SHP77 treated with DMSO at 0.1 percent for 48 hours (cell line): ENCODE measurements around the gene PFKL.
"Not testable (repeated sequence)": the region's sequence is repeated elsewhere in the genome, so short reads cannot be mapped to it uniquely, and the experiment has no call there.

ENCODE experiments used
- DNase-seq: peaks from one replicate; lab custom pipeline; 2025; lab: John Stamatoyannopoulos, UW

The PFKL gene

GRCh38 chr21:44329086-44329889, 29.4 kb downstream of the PFKL start:
- DNase-seq: no peak

- no peak for DNase-seq
These were observed 30.3 kb downstream of the PFKL start for GRCh38 chr21:44329971-44330681.

DNA sequence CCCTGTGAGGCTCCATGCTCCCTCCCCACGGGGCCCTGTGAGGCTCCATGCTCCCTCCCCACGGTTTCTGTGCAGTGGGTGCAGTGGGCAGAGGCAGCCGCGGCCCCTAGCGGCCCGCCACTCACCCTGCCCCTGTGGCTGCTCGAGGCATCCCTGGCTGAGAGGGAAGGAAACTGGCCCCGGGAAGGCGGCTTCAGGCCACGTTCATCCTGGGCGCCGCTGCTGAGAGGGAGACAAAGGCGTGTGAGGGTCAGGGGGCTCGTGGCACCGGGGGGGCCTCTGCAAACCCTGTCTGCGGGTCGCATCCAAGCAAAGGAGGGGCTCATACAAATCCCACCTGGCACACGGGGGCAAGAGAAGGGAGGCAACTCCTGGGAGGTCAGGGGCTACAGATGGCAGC, 30.8 kb downstream of the PFKL start:
- DNase-seq: no peak

GRCh38 chr21:44331209-44331608, 31.4 kb downstream of the PFKL start:
- DNase-seq: no peak

GRCh38 chr21:44331650-44332307, 31.9 kb downstream of the PFKL start:
- DNase-seq: no peak

- no peak for DNase-seq
These were observed 32.5 kb downstream of the PFKL start for GRCh38 chr21:44332383-44332782.

DNA sequence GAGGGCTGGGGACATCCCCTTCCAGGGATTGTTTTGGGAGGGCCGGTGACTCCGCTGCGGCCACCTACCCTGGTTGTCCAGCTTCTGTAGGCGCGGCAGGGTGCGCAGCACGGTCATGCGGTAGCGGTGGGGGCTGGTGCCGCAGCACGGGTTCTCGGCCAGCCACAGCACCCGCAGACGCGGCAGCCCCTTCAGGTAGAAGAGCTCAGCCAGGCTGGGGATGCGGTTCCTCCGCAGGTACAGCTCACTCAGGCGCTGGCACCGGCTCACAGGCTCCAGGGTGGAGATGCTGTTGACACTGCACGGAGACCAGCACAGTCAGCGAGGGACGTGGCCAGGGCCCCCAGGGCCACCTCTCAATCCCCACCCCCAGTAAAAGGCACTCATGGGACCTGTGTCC, 33.1 kb downstream of the PFKL start:
- DNase-seq: no peak

GRCh38 chr21:44333509-44334328, 33.9 kb downstream of the PFKL start:
- DNase-seq: no peak

DNA sequence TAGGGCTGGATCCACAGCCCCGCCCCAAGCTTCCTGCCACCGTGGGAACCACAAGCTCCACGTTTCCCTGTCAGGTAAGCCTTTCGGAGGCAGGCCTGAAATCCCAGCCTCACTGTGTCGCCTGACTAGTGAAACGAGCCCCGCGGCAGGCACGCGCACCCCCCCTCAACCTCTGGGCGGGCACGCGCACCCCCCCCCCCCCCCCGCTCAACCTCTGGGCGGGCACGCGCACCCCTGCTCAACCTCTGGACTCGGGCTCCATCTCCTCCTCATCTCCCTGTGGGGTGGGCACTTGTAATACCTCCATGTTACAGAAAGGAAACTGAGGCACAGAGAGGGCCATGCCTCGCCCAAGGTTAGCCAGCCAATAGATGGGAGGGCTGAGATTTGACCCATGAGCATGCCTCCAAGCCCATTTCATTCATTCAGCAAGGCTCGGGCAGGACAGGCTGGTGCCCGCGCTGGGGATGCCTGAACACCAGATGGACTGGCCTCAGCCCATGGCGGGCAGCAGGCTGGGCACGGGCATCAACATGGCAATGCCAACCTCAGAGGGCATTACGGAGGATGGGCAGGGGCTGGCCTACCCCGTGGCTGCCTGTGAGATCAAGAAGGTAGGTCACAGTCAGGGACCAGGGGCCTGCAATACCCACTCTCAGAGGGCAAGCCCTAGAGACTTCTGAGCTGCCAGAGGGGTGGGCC, 34.6 kb downstream of the PFKL start:
- DNase-seq: no peak

GRCh38 chr21:44335266-44336059, 35.6 kb downstream of the PFKL start:
- DNase-seq: no peak

- DNase-seq: no peak
These were observed 37.6 kb downstream of the PFKL start for GRCh38 chr21:44337449-44337848.

DNA sequence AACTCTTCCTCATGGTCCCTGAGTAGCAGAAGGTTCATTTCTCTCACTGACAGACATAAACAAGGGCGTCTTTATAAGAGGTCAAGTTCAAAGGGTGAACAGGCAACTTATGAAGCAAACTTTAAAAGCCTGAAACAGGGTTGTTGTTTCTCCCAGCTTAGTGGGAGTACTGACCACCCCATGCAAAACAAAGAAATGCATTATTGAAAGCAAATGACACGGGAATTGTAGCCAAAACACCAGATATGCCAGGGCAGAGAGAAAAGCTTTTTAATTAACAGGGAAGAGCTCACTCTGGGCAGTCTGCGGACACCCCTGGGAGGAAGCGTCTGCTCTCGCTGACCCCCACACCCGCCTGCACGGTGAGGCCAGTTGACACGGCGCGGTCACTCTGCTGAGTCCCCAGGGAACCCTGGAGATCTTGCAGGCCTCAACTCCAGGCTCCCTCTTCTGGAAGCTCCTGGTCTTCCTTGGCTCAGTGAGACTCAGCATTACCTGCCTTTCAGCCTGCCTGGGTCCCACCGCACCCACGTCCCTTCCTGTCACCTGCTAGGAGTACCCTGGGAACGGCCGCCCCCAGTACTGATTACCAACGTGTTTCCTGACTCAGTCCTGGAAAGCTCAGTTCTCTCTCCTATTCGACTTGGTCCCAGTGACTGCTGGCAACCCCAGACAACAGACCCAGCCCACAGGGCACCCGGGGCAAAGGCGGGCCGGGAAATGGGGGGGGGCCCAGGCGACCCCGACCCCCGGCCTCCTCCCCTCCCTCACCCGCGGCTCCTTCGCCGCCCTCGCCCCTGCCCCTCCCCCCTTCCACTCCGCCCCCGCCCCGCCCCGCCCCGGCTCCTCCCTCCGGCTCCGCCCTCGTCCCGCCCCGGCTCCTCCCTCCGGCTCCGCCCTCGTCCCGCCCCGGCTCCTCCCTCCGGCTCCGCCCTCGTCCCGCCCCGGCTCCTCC, 38.4 kb downstream of the PFKL start:
- DNase-seq: no peak

- peak; percentile 69 for DNase-seq
These were observed 39.4 kb downstream of the PFKL start, which contains the start of gene CFAP410 for GRCh38 chr21:44338971-44339910. CFAP410 (minus strand) TSS chr21:44339390; CDS start chr21:44339194, 196 bp downstream.

- DNase-seq: not testable (repeated sequence)
These were observed 42.0 kb downstream of the PFKL start for GRCh38 chr21:44341726-44342458.

- not testable (repeated sequence) for DNase-seq
These were observed 43.1 kb downstream of the PFKL start for GRCh38 chr21:44342981-44343380.

DNA sequence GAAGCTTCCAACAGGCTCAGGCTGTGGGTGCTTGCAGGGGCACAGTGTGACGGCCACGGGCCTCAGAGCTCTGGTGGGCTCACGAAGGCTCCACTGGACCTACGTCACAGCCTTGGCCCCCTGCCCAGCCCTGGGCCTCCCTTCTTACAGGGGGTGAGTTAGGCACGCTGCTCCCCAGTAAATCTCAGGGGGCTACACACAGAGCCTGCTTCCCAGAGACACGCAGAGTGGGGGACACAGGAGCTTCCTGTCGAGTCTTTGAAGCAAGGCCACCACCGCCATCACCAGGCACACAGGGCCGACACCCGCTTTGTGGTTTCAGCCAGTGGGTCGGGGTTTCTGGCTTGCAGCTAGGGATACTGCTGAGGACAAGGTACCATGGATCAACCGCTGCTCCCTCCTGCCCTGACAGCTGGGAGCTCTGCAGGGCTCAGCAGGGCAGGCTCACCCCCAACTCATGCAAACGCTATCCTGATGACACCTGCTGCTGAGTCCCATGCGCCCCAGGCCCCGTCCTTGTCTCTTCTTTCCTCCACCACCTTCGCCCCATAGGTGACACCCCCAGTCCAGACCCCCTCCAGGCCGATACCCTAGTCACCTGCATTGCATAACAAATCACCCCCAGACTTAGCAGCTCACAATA, 44.8 kb downstream of the PFKL start:
- DNase-seq: no peak

DNA sequence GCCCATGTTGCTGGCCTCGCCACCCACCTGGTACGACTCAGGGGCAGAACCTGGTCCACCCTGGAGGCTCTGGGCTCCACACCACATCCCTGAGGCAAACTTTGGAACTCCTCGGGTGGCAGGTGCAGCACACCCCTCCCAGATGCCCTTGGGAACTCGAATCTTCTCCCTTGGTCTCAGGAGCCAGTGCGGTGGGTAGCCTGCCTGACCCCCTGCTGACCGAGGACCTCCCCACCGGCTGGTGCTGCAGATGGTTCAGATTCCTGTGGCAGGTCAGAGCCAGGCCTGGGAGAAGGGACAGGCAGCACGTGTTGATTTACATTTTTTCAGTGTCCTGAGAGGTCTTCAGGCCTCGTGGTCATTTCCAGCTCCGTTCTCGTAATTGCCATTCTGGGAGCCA, 45.6 kb downstream of the PFKL start:
- DNase-seq: no peak
